HepG2 (cell line): ENCODE measurements around the gene HNRNPUL2. TPM values are rescaled to one million over a fixed set of nuclear protein-coding genes. Genes with fewer than 3 reads are reported as not detected.

Experiments
- ARHGAP35 ChIP-seq: sonication (generic); formaldehyde crosslinking; IDR thresholded peaks from 2 replicates; pipeline ENCODE4 v1.9.0; 2022; ENCODE audit warnings: mild to moderate bottlenecking, inconsistent platforms, moderate library complexity, missing genetic modification reagents, borderline replicate concordance
- ARID5B ChIP-seq: IDR thresholded peaks from 2 replicates; pipeline ENCODE4 v1.4.0; 2020; ENCODE audit warnings: mild to moderate bottlenecking, missing genetic modification reagents
- E2F1 ChIP-seq: sonication (generic); formaldehyde crosslinking; IDR thresholded peaks from 2 replicates; pipeline ENCODE4 v1.5.0; 2020; ENCODE audit warnings: missing genetic modification reagents
- MYNN ChIP-seq: sonication (generic); formaldehyde crosslinking; IDR thresholded peaks from 2 replicates; pipeline ENCODE4 v1.4.0; 2020; ENCODE audit warnings: mild to moderate bottlenecking, low read depth, missing genetic modification reagents
- MZF1 ChIP-seq: sonication (generic); formaldehyde crosslinking; IDR thresholded peaks from 2 replicates; pipeline ENCODE4 v1.8.1; 2023; ENCODE audit warnings: mild to moderate bottlenecking, missing genetic modification reagents, borderline replicate concordance
- POLR2AphosphoS2 ChIP-seq: IDR thresholded peaks from 2 replicates; pipeline ENCODE4 v1.6.1; 2011; ENCODE audit warnings: low read depth, low read length, improper control_type of control experiment
- TFDP2 ChIP-seq: sonication (generic); formaldehyde crosslinking; IDR thresholded peaks from 2 replicates; pipeline ENCODE4 v1.4.0; 2020; ENCODE audit warnings: missing genetic modification reagents
- TSC22D2 ChIP-seq: sonication (generic); formaldehyde crosslinking; IDR thresholded peaks from 2 replicates; pipeline ENCODE4 v1.5.1; 2020; ENCODE audit warnings: missing genetic modification reagents, mild to moderate bottlenecking, borderline replicate concordance
- ZBTB1 ChIP-seq: sonication (generic); formaldehyde crosslinking; IDR thresholded peaks from 2 replicates; pipeline ENCODE4 v1.4.0; 2020; ENCODE audit warnings: missing genetic modification reagents, borderline replicate concordance
- ZFX ChIP-seq: sonication (generic); formaldehyde crosslinking; IDR thresholded peaks from 2 replicates; pipeline ENCODE4 v1.4.0; 2020; ENCODE audit warnings: mild to moderate bottlenecking, low read depth, missing genetic modification reagents, moderate library complexity
- ZFY ChIP-seq: sonication (generic); formaldehyde crosslinking; IDR thresholded peaks from 2 replicates; pipeline ENCODE4 v1.4.0; 2020; ENCODE audit warnings: missing genetic modification reagents
- ZNF230 ChIP-seq: sonication (generic); formaldehyde crosslinking; IDR thresholded peaks from 2 replicates; pipeline ENCODE4 v1.4.0; 2020; ENCODE audit warnings: mild to moderate bottlenecking, missing genetic modification reagents
- ZNF564 ChIP-seq: sonication (generic); formaldehyde crosslinking; IDR thresholded peaks from 2 replicates; pipeline ENCODE4 v1.8.1; 2023; ENCODE audit warnings: mild to moderate bottlenecking, missing genetic modification reagents
- ZNF615 ChIP-seq: sonication (generic); formaldehyde crosslinking; IDR thresholded peaks from 2 replicates; pipeline ENCODE4 v1.5.0; 2020; ENCODE audit warnings: mild to moderate bottlenecking, missing genetic modification reagents, borderline replicate concordance
- ZSCAN20 ChIP-seq: sonication (generic); formaldehyde crosslinking; IDR thresholded peaks from 2 replicates; pipeline ENCODE4 v1.4.0; 2020; ENCODE audit warnings: missing genetic modification reagents, mild to moderate bottlenecking, borderline replicate concordance
- polyA plus RNA-seq, 8 experiments: library from polyadenylated mRNA; depleted of rRNA in 3 of 8; stranded (reverse) in 7 of 8; unstranded in 1 of 8; fragments of >200 nt; fragmentation: Illumina TruSeq in 4 of 8; extraction: Trizol in 4 of 8; gene quantifications; 2 replicates each; pipeline versions ENCODE4 v1.2.1 to v1.2.3, GENCODE V29; 2011 to 2016; ENCODE audit warnings: low read depth in 4 of 8, missing spikeins in 1 of 8, mixed read lengths in 1 of 8; ENCODE audit not compliant: insufficient read depth in 1 of 8
- total RNA-seq, 5 experiments: library from RNA; depleted of rRNA; stranded (reverse); fragments of >200 nt; fragmentation: Illumina TruSeq; extraction: Trizol; gene quantifications; 2 replicates each; pipeline ENCODE4 v1.2.3, GENCODE V29; 2016; ENCODE audit warnings: low read depth in 1 of 5
- TF ChIP-seq, protein P1 (sequence below): sonication (generic); formaldehyde crosslinking; IDR thresholded peaks from 2 replicates; pipeline ENCODE4 v1.5.0; 2020; ENCODE audit warnings: missing genetic modification reagents
- TF ChIP-seq, protein P2 (sequence below): sonication (generic); formaldehyde crosslinking; IDR thresholded peaks from 2 replicates; pipeline ENCODE4 v1.4.0; 2020; ENCODE audit warnings: missing genetic modification reagents

Gene HNRNPUL2
- total and polyA plus RNA-seq, 2 of the 13 experiments (the other 11 are each of a cell fraction or from before 2014, with no cell fraction given): 8.4 to 9.6 TPM

GRCh38 chr11:62727165-62727871, at the start of gene HNRNPUL2 (continued):
- TF ChIP-seq TFDP2 (peak; percentile 97), ZNF615 (CRISPR knock-in tag) (no peak), ARID5B (no peak), ARHGAP35 (CRISPR knock-in tag) (peak; percentile 89; the same call in 1 of the 2 replicates), E2F1 (CRISPR knock-in tag) (peak; percentile 95), ZNF230 (peak; percentile 73; the same call in 1 of the 2 replicates), ZFY (CRISPR knock-in tag) (peak; percentile 93), ZSCAN20 (CRISPR knock-in tag) (no peak; the same call in 1 of the 2 replicates), POLR2AphosphoS2 (no peak), TSC22D2 (0 out of 2 replicates have a peak, but pooled peaks have one; percentile 81), ZBTB1 (peak; percentile 37; the same call in 1 of the 2 replicates), MZF1 (no peak), ZNF564 (CRISPR knock-in tag) (peak; percentile 92), MYNN (CRISPR knock-in tag) (peak; percentile 37; the same call in 1 of the 2 replicates), ZFX (CRISPR knock-in tag) (peak; percentile 96)
- TF ChIP-seq, protein P1, sequence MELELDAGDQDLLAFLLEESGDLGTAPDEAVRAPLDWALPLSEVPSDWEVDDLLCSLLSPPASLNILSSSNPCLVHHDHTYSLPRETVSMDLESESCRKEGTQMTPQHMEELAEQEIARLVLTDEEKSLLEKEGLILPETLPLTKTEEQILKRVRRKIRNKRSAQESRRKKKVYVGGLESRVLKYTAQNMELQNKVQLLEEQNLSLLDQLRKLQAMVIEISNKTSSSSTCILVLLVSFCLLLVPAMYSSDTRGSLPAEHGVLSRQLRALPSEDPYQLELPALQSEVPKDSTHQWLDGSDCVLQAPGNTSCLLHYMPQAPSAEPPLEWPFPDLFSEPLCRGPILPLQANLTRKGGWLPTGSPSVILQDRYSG (CRISPR knock-in tag): peak; percentile 79; the same call in 1 of the 2 replicates
- TF ChIP-seq, protein P2, sequence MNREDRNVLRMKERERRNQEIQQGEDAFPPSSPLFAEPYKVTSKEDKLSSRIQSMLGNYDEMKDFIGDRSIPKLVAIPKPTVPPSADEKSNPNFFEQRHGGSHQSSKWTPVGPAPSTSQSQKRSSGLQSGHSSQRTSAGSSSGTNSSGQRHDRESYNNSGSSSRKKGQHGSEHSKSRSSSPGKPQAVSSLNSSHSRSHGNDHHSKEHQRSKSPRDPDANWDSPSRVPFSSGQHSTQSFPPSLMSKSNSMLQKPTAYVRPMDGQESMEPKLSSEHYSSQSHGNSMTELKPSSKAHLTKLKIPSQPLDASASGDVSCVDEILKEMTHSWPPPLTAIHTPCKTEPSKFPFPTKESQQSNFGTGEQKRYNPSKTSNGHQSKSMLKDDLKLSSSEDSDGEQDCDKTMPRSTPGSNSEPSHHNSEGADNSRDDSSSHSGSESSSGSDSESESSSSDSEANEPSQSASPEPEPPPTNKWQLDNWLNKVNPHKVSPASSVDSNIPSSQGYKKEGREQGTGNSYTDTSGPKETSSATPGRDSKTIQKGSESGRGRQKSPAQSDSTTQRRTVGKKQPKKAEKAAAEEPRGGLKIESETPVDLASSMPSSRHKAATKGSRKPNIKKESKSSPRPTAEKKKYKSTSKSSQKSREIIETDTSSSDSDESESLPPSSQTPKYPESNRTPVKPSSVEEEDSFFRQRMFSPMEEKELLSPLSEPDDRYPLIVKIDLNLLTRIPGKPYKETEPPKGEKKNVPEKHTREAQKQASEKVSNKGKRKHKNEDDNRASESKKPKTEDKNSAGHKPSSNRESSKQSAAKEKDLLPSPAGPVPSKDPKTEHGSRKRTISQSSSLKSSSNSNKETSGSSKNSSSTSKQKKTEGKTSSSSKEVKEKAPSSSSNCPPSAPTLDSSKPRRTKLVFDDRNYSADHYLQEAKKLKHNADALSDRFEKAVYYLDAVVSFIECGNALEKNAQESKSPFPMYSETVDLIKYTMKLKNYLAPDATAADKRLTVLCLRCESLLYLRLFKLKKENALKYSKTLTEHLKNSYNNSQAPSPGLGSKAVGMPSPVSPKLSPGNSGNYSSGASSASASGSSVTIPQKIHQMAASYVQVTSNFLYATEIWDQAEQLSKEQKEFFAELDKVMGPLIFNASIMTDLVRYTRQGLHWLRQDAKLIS (CRISPR knock-in tag): no peak
